Fibroblast of mammary gland (primary cell): ENCODE data around the gene OTOP1.
"Not testable (repeated sequence)": the region's sequence is repeated elsewhere in the genome, so short reads cannot be mapped to it uniquely, and the experiment has no call there.

Source experiments
- DNase-seq: peaks from one replicate; pipeline ENCODE4 v3.0.0-alpha.2; 2010; ENCODE audit warnings: low read depth
- H3K4me3 ChIP-seq: 2 replicates; pipeline ENCODE4 v1.5.1; 2011; ENCODE audit warnings: low read depth, mild to moderate bottlenecking, low read length, moderate library complexity; ENCODE audit not compliant: control insufficient read depth
- TF ChIP-seq, protein P1 (sequence below): conservative IDR thresholded peaks from 2 replicates; pipeline ENCODE4 v1.5.1; 2011; ENCODE audit warnings: low read depth, low read length, inconsistent platforms; ENCODE audit not compliant: control insufficient read depth, insufficient read depth

OTOP1 gene

DNA sequence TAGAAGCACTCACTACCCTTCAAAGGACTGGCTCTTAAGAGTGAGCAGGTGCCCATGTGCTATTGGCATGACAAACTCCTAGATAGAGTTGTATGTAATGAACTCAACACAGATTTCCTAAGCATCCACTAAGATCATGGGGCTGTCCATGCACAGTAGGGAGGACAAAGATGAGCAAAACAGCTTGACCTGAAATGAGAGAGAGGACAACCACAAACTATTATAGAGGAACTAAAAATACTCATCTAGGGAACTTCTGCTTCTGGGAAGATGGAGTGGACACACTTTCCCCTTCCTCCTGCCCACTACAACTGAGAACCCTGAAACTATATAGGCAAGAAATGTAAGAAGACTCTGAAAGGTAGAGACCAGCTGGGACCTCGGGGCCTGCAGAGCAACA is 42.0 kb upstream of the OTOP1 start:
- TF ChIP-seq, protein P1, sequence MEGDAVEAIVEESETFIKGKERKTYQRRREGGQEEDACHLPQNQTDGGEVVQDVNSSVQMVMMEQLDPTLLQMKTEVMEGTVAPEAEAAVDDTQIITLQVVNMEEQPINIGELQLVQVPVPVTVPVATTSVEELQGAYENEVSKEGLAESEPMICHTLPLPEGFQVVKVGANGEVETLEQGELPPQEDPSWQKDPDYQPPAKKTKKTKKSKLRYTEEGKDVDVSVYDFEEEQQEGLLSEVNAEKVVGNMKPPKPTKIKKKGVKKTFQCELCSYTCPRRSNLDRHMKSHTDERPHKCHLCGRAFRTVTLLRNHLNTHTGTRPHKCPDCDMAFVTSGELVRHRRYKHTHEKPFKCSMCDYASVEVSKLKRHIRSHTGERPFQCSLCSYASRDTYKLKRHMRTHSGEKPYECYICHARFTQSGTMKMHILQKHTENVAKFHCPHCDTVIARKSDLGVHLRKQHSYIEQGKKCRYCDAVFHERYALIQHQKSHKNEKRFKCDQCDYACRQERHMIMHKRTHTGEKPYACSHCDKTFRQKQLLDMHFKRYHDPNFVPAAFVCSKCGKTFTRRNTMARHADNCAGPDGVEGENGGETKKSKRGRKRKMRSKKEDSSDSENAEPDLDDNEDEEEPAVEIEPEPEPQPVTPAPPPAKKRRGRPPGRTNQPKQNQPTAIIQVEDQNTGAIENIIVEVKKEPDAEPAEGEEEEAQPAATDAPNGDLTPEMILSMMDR = no peak
- H3K4me3 ChIP-seq = no peak overlapping the region
- DNase-seq = no peak

DNA sequence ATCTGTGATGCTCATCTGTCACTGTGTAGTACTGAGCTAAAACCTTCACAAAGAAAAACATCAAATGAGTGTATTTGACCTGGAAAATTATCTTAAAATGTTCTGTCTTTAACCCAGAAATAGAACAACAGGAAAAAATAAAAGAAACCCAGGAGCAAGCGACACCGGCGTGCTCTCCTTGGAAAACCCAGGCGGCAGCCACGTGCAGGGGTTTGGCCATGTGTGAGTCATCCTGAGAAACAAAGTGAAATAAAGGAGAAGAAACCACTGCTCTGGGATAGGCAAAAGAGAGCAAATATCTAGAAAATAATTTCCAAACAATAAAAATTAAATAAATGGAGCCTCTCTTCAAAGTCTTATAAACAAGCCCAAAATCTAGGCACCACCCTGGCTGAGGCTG is 41.3 kb upstream of the OTOP1 start:
- TF ChIP-seq, protein P1 = no peak
- DNase-seq = no peak
- no peak overlapping the region for H3K4me3 ChIP-seq

DNA sequence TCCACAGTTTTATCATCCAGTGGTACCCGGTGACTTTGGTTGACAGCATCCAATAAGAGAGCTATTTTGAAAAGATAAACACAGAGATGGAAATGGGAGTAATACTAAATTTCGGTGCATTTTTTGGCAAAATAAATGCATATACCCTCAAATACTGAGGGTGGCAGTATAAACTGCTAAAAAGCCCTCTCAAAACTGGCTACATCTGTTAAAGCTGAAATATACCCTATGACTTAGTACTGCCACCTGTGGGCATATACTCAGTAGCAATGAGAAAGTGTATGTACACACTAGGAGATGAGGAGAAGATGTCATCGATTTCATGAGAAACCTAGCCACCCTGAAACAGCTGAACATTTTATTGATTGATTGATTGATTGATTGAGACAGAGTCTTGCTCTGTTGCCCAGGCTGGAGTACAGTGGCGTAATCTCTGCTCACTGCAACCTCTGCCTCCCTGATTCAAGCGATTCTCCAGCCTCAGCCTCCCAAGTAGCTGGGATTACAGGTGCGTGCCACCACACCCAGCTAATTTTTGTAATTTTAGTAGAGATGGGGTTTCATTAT is 33.5 kb upstream of the OTOP1 start:
- TF ChIP-seq, protein P1 = peak; percentile 49
- peak; percentile 65 for DNase-seq
- H3K4me3 ChIP-seq = no peak overlapping the region

DNA sequence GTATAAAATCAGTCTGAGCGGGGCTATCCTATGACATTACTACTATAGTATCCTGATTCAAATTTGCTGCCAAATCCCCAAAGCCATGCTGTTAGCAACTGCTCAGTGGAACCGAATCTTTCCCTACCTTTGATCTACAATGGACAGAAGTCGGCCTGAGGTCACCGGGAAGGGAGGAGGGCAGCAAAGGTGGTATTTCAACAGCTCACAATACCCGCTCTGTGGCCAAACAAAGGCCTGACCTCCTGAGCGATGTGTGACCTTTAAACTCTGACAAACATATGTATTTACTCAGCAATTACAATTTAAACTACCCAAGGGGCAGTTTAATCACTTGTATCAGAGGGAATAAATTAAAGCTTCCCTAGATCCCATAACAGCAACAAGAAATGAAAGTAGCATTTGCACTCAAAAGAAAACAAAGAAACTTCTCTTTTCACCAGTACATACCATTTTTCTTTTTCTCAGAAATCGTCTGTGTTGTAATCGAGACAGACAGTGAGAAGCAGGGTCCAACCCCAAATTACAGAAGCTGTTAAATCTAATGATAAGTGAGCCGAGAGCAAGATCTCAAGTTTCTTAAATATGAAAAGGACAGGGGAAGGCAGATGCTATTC is 32.9 kb upstream of the OTOP1 start:
- DNase-seq = peak; percentile 3
- no peak overlapping the region for H3K4me3 ChIP-seq
- TF ChIP-seq, protein P1 = no peak

DNA sequence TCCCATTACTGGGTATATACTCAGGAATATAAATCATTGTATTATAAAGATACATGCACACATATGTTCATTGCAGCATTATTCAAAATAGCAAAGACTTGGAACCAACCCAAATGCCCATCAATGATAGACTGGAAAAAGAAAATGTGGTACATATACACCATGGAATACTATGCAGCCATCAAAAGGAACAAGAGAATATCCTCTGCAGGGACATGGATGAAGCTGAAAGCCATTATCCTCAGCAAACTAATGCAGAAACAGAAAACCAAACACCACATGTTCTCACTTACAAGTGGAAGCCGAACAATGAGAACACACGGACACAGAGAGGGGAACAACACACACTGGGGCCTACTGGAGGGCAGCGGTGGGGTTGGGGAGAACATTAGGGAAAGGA is 31.0 kb upstream of the OTOP1 start:
- not testable (repeated sequence) for H3K4me3 ChIP-seq, DNase-seq

DNA sequence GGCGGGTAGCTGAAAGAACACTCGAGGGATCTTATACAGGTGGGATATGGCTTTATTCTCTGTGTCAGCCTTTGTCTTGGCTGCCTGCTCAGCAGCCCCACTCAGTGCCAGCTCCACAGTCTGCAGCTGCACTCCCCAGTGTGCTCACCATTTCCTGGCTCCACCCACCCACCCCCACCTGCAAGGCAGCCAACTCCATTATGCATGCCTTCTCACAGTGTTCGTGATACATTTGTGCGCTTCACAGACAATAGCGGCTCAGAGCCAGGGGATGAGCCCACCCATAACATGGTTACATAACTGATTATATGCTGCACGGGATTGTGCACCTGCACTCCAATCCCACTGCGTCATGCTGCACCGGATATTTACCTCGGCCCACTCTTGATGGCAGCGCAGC is 30.1 kb upstream of the OTOP1 start:
- TF ChIP-seq, protein P1 = no peak
- H3K4me3 ChIP-seq = no peak overlapping the region
- DNase-seq = no peak

DNA sequence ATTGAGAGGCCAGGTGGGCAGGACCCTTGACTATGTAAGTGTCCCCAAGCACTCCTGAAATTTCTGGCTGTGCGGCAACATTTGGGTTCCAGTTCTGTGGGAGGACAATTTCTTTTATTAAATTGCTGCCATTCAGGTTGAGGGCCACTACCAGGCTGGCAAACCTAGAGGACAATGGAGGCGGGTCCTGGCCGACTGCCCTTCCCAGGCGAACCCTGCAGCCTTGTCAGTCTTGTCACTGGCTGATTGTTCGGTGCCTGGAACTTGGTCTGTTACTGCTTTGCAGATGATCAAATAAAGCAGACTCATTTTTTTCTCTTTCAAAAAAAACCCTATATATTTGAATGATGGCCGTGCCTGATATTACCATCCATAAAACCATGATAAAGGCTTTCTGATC is 27.9 kb upstream of the OTOP1 start:
- DNase-seq = no peak
- H3K4me3 ChIP-seq = no peak overlapping the region
- TF ChIP-seq, protein P1 = no peak
